ENCODE results near the gene PARN.

- TF ChIP-seq CTCF (conservative IDR thresholded peaks at IDR 0.05; ENCODE audit: low read depth, low read length): no peak
- no peak for TF ChIP-seq NFE2L2 (IDR thresholded peaks at IDR 0.05; ENCODE audit: low read depth, low read length)
These were observed 80.9 kb downstream of the PARN start for GRCh38 chr16:14548933-14549788.
